Loucy (cell line): ENCODE results near the gene PDK4.

ENCODE experiments used
- H2AFZ ChIP-seq: fragments of 200-600 bp; sonication (generic); 2 replicates; pipeline ENCODE4 v1.6.0; 2016; ENCODE audit warnings: antibody characterized with exemption, mild to moderate bottlenecking, low read length, moderate library complexity
- H3F3A ChIP-seq: fragments of 200-600 bp; 2 replicates; pipeline ENCODE4 v1.6.0; 2016; ENCODE audit warnings: antibody characterized with exemption, low read depth, mild to moderate bottlenecking
- H3K27me3 ChIP-seq: fragments of 200-600 bp; sonication (generic); 2 replicates; pipeline ENCODE4 v1.6.1; 2014; ENCODE audit warnings: low read length, mild to moderate bottlenecking; ENCODE audit not compliant: insufficient read depth, poor library complexity, severe bottlenecking
- H3K36me3 ChIP-seq: fragments of 200-600 bp; sonication (generic); 2 replicates; pipeline ENCODE4 v1.6.1; 2016; ENCODE audit warnings: low read length; ENCODE audit not compliant: insufficient read depth
- H3K4me1 ChIP-seq: fragments of 200-600 bp; sonication (generic); 2 replicates; pipeline ENCODE4 v1.5.1; 2014; ENCODE audit warnings: low read length, mild to moderate bottlenecking; ENCODE audit not compliant: insufficient read depth, poor library complexity, severe bottlenecking
- H3K4me2 ChIP-seq: fragments of 200-600 bp; sonication (generic); 2 replicates; pipeline ENCODE4 v1.6.0; 2014; ENCODE audit warnings: antibody characterized with exemption, low read length, low read depth, mild to moderate bottlenecking; ENCODE audit not compliant: poor library complexity, severe bottlenecking
- H3K4me3 ChIP-seq: fragments of 200-600 bp; sonication (generic); 2 replicates; pipeline ENCODE4 v1.5.1; 2014; ENCODE audit warnings: low read length, mild to moderate bottlenecking, mixed read lengths; ENCODE audit not compliant: poor library complexity, severe bottlenecking
- H3K79me2 ChIP-seq: fragments of 200-600 bp; sonication (generic); 2 replicates; pipeline ENCODE4 v1.6.1; 2014; ENCODE audit warnings: low read length; ENCODE audit not compliant: insufficient read depth
- H3K9ac ChIP-seq: fragments of 200-600 bp; sonication (generic); 2 replicates; pipeline ENCODE4 v1.6.0; 2014; ENCODE audit warnings: mild to moderate bottlenecking, low read depth, low read length, moderate library complexity; ENCODE audit not compliant: poor library complexity, severe bottlenecking
- H3K9me2 ChIP-seq: fragments of 200-600 bp; sonication (generic); replicated peaks from 2 replicates; pipeline ENCODE4 v1.6.1; 2016; ENCODE audit warnings: low read depth, low read length, mixed read lengths
- H3K9me3 ChIP-seq: fragments of 200-600 bp; sonication (generic); 2 replicates; pipeline ENCODE4 v1.6.1; 2014; ENCODE audit warnings: mild to moderate bottlenecking, antibody characterized with exemption, low read length, low read depth; ENCODE audit not compliant: insufficient read depth
- H4K20me1 ChIP-seq: fragments of 200-600 bp; sonication (generic); 2 replicates; pipeline ENCODE4 v1.6.0; 2014; ENCODE audit warnings: antibody characterized with exemption, low read length, mild to moderate bottlenecking; ENCODE audit not compliant: insufficient read depth, poor library complexity, severe bottlenecking
- CTCF ChIP-seq: fragments of 200-600 bp; sonication (generic); conservative IDR thresholded peaks from 2 replicates; pipeline ENCODE4 v1.5.1; 2014; ENCODE audit warnings: mild to moderate bottlenecking, antibody characterized with exemption, low read length
- EZH2phosphoT487 ChIP-seq: fragments of 200-600 bp; IDR thresholded peaks from 2 replicates; pipeline ENCODE4 v1.6.1; 2018; ENCODE audit warnings: antibody characterized with exemption, mild to moderate bottlenecking, moderate library complexity, borderline replicate concordance

PDK4 gene

GRCh38 chr7:95598511-95598910 is 2.2 kb upstream of the PDK4 start:
- Histone ChIP-seq H3K9me3 (no peaks in the 10 kb centered on the region), H2AFZ (no peak overlapping the region), H3K4me2 (no peak overlapping the region), H3K9ac (no peak overlapping the region), H3K27me3 (no peaks in the 10 kb centered on the region), H3F3A (no peaks in the 10 kb centered on the region), H3K36me3 (no peaks in the 10 kb centered on the region), H3K79me2 (no peaks in the 10 kb centered on the region), H4K20me1 (no peaks in the 10 kb centered on the region), H3K4me3 (no peak overlapping the region), H3K4me1 (no peaks in the 10 kb centered on the region), H3K9me2 (no peaks in the 10 kb centered on the region)
- TF ChIP-seq CTCF (no peak), EZH2phosphoT487 (no peak)

- Histone ChIP-seq H3K9me2 (no peaks in the 10 kb centered on the region), H3K4me3 (no peak overlapping the region), H3K9ac (no peak overlapping the region)
Observed at GRCh38 chr7:95595746-95596197, 544 bp downstream of the PDK4 start.

DNA sequence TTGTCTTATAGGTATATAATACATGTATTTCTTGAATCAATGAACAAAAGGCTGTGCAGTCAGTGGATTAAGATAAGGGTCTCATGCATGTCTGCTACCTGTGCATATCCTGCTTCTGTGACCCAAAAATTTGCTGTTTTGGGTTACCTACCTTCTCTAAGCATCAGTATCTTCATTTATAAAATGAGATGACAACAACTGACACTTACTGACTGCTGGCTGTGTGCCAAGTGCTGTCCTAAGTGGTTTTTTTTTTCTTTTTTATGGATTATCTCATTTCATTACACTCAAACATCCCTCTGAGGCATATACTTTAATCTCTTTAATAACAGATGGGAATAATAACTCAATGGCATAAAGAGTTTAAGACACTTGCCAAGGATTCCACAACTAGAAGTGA is 2.1 kb downstream of the PDK4 start:
- H3K4me3 ChIP-seq, result no peak overlapping the region
- H3K4me1 ChIP-seq, result no peaks in the 10 kb centered on the region
- no peaks in the 10 kb centered on the region for H3K27me3 ChIP-seq
- H3F3A ChIP-seq, result no peaks in the 10 kb centered on the region
- H3K9me3 ChIP-seq, result no peaks in the 10 kb centered on the region
- H3K79me2 ChIP-seq, result no peaks in the 10 kb centered on the region
- TF ChIP-seq EZH2phosphoT487 (no peak), CTCF (no peak)
- H3K4me2 ChIP-seq, result no peak overlapping the region
- no peaks in the 10 kb centered on the region for H3K36me3 ChIP-seq
- no peaks in the 10 kb centered on the region for H4K20me1 ChIP-seq
- no peak overlapping the region for H2AFZ ChIP-seq
- H3K9me2 ChIP-seq, result no peaks in the 10 kb centered on the region
- H3K9ac ChIP-seq, result no peak overlapping the region

More at GRCh38 chr7:95595746-95596197, 544 bp downstream of the PDK4 start:
- H3K4me2 ChIP-seq, result no peak overlapping the region
- H2AFZ ChIP-seq, result no peak overlapping the region
- TF ChIP-seq CTCF (no peak), EZH2phosphoT487 (no peak)
- no peaks in the 10 kb centered on the region for H3F3A ChIP-seq
- no peaks in the 10 kb centered on the region for H4K20me1 ChIP-seq
- no peaks in the 10 kb centered on the region for H3K9me3 ChIP-seq
- H3K27me3 ChIP-seq, result no peaks in the 10 kb centered on the region
- no peaks in the 10 kb centered on the region for H3K4me1 ChIP-seq
- no peaks in the 10 kb centered on the region for H3K79me2 ChIP-seq
- H3K36me3 ChIP-seq, result no peaks in the 10 kb centered on the region
